Measurements from ENCODE around the gene VPS13D.

The VPS13D gene

DNA sequence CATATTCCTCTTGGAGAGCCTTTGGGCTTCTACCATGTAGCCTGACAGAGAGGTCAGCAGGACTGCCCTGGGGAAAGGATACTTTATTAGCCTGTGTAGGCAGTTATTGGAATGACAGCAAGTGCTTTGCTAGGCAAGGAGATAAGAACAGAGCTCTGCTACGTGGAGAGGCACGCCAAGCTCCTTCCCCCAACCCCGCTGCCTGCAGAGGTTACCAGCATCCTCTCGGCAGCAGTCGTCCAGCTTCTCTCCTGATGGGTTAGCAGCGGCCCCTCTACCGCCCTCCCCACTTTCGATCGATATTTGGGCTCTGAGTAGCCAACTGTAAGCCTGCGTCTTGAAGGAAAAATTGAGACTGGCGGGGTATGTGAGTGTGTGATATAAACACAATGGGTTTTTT is 265.9 kb downstream of the VPS13D start:
- Histone ChIP-seq H3K9me3 (ENCODE audit: control insufficient read depth, insufficient read depth, low read length) (peaks cover 10% of the 10 kb centered on the region), H3K4me1 (ENCODE audit: control insufficient read depth, insufficient read depth, low read length) (no peaks in the 10 kb centered on the region), H3K4me3 (ENCODE audit: low read depth, low read length) (no peak overlapping the region), H3K27me3 (ENCODE audit: control insufficient read depth, insufficient read depth, low read length) (no peaks in the 10 kb centered on the region), H3K36me3 (ENCODE audit: control insufficient read depth, insufficient read depth, low read length) (peaks cover 5% of the 10 kb centered on the region; the same call in 1 of the 2 replicates), H3K27ac (ENCODE audit: low read depth, low read length) (no peak overlapping the region), H3K9ac (ENCODE audit: low read depth, low read length) (no peak overlapping the region)

DNA sequence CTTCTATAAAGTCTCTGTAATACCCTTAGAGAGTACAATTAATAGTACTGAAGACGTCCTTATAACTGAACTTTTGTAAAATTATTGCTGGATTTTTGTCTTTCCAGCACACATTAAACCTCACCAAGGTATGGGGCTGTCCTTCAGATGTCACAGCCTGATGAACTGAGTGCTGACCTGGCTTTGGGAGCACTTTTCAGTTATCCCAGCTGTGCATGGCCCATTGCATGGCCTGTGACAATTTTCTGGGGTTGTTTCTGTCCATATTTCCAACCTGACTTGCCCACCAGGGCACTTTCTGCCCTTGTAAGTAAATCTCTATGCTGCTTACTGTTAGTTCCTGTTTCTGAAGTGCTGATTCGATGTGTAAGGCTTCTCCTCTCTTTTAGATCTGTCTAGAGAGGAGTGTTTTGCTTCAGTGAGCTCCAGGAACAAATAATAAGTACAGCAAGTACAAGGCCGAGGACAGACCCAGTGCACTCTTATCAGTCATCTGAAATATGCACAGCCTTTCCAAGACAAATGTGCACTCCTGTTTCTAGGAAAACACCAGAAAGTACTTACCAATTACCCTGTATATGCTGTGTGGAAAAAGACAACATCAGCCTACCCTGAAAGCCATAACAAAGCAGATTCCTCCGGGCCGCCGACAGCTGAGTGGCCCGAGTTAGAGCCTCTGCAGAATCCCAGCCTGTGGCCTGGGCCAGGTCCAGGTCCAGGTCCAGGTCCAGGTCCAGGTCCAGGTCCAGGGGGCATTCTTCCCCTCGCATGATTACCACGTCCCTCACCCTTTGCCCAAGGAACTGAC is 266.5 kb downstream of the VPS13D start:
- H3K9me3 ChIP-seq (ENCODE audit: control insufficient read depth, insufficient read depth, low read length) = peaks cover 4% of the 10 kb centered on the region
- no peaks in the 10 kb centered on the region for H3K27me3 ChIP-seq (ENCODE audit: control insufficient read depth, insufficient read depth, low read length)
- H3K27ac ChIP-seq (ENCODE audit: low read depth, low read length) = no peak overlapping the region
- H3K4me1 ChIP-seq (ENCODE audit: control insufficient read depth, insufficient read depth, low read length) = no peaks in the 10 kb centered on the region
- peaks cover 5% of the 10 kb centered on the region; the same call in 1 of the 2 replicates for H3K36me3 ChIP-seq (ENCODE audit: control insufficient read depth, insufficient read depth, low read length)
- no peak overlapping the region for H3K4me3 ChIP-seq (ENCODE audit: low read depth, low read length)
- no peak overlapping the region for H3K9ac ChIP-seq (ENCODE audit: low read depth, low read length)

DNA sequence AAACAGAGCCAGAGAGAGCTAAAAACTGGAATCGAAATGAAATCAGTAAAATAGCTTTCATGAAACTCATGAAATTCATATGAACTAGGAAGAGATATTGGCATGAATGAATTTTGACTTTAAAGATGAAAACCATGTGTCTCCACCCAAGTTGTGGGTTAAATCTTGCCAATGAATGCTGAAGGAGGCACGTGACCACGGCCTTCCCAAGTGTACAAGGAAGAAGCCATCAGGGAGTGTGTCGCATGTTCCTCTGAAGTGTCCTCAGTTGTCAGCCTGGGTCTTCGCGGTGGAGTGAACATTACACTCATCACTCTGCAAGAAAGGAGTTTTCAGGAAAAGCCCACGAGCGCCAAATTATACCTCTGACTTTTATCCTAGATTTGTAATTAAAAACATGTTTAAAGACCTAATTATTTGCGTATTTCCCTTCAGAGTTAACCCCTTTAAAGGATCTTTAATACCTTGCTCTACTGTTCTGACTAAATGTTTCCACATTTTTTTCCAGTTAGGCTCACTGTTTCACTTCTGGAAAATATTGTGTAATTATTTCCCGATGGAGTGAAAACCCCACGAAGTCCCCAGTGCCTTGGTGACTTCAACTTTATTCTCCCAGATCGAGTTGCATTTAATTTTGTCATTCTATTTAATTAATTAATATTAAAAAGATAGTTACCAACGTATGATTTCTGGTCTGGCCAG is 269.9 kb downstream of the VPS13D start:
- H3K4me1 ChIP-seq (ENCODE audit: control insufficient read depth, insufficient read depth, low read length) = no peaks in the 10 kb centered on the region
- H3K4me3 ChIP-seq (ENCODE audit: low read depth, low read length) = no peak overlapping the region
- H3K9ac ChIP-seq (ENCODE audit: low read depth, low read length) = no peak overlapping the region
- no peaks in the 10 kb centered on the region for H3K9me3 ChIP-seq (ENCODE audit: control insufficient read depth, insufficient read depth, low read length)
- H3K27ac ChIP-seq (ENCODE audit: low read depth, low read length) = no peak overlapping the region
- H3K27me3 ChIP-seq (ENCODE audit: control insufficient read depth, insufficient read depth, low read length) = no peaks in the 10 kb centered on the region
- H3K36me3 ChIP-seq (ENCODE audit: control insufficient read depth, insufficient read depth, low read length) = peaks cover 5% of the 10 kb centered on the region; the same call in 1 of the 2 replicates

GRCh38 chr1:12501661-12502060 is 271.8 kb downstream of the VPS13D start:
- H3K27ac ChIP-seq (ENCODE audit: low read depth, low read length) = no peak overlapping the region
- H3K36me3 ChIP-seq (ENCODE audit: control insufficient read depth, insufficient read depth, low read length) = peaks cover 5% of the 10 kb centered on the region; the same call in 1 of the 2 replicates
- H3K9ac ChIP-seq (ENCODE audit: low read depth, low read length) = no peak overlapping the region
- H3K4me3 ChIP-seq (ENCODE audit: low read depth, low read length) = no peak overlapping the region
- H3K9me3 ChIP-seq (ENCODE audit: control insufficient read depth, insufficient read depth, low read length) = no peaks in the 10 kb centered on the region
- H3K4me1 ChIP-seq (ENCODE audit: control insufficient read depth, insufficient read depth, low read length) = no peaks in the 10 kb centered on the region
- no peaks in the 10 kb centered on the region for H3K27me3 ChIP-seq (ENCODE audit: control insufficient read depth, insufficient read depth, low read length)

- Histone ChIP-seq H3K4me3 (ENCODE audit: low read depth, low read length) (no peak overlapping the region), H3K4me1 (ENCODE audit: control insufficient read depth, insufficient read depth, low read length) (no peaks in the 10 kb centered on the region), H3K27me3 (ENCODE audit: control insufficient read depth, insufficient read depth, low read length) (no peaks in the 10 kb centered on the region), H3K27ac (ENCODE audit: low read depth, low read length) (no peak overlapping the region), H3K9me3 (ENCODE audit: control insufficient read depth, insufficient read depth, low read length) (no peaks in the 10 kb centered on the region), H3K36me3 (ENCODE audit: control insufficient read depth, insufficient read depth, low read length) (peaks cover 4% of the 10 kb centered on the region; the same call in 1 of the 2 replicates), H3K9ac (ENCODE audit: low read depth, low read length) (no peak overlapping the region)
Measured at GRCh38 chr1:12502336-12503109, 272.7 kb downstream of the VPS13D start.

- H3K9ac ChIP-seq (ENCODE audit: low read depth, low read length) = no peak overlapping the region
- H3K27me3 ChIP-seq (ENCODE audit: control insufficient read depth, insufficient read depth, low read length) = no peaks in the 10 kb centered on the region
- H3K27ac ChIP-seq (ENCODE audit: low read depth, low read length) = no peak overlapping the region
- H3K4me1 ChIP-seq (ENCODE audit: control insufficient read depth, insufficient read depth, low read length) = no peaks in the 10 kb centered on the region
- H3K9me3 ChIP-seq (ENCODE audit: control insufficient read depth, insufficient read depth, low read length) = no peaks in the 10 kb centered on the region
- H3K4me3 ChIP-seq (ENCODE audit: low read depth, low read length) = no peak overlapping the region
- peaks cover 3% of the 10 kb centered on the region; the same call in 1 of the 2 replicates for H3K36me3 ChIP-seq (ENCODE audit: control insufficient read depth, insufficient read depth, low read length)
Measured at GRCh38 chr1:12503709-12504108, 273.9 kb downstream of the VPS13D start.

DNA sequence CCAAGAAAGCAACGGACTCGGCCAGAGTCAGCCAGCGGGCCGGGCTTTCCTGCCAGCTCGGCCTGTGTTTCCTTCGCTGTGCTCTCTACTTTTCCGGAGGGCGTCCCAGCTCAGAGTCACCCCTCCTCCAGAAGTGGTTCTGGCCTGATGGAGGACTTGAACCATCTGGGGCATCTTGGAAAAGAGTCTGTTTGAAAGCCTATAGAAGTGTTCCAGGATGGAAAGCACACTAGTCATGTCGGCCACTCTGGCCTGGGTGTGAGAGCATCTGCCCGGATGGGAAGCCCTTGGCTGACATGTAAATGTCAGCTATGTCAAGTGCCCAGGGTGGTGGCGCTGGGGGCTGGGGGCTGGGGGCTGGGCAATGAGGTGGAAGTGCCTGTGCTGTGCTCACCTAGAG is 274.8 kb downstream of the VPS13D start:
- Histone ChIP-seq H3K9ac (ENCODE audit: low read depth, low read length) (no peak overlapping the region), H3K4me3 (ENCODE audit: low read depth, low read length) (no peak overlapping the region), H3K27ac (ENCODE audit: low read depth, low read length) (no peak overlapping the region), H3K9me3 (ENCODE audit: control insufficient read depth, insufficient read depth, low read length) (no peaks in the 10 kb centered on the region), H3K4me1 (ENCODE audit: control insufficient read depth, insufficient read depth, low read length) (peaks cover 4% of the 10 kb centered on the region), H3K27me3 (ENCODE audit: control insufficient read depth, insufficient read depth, low read length) (no peaks in the 10 kb centered on the region), H3K36me3 (ENCODE audit: control insufficient read depth, insufficient read depth, low read length) (peaks cover 3% of the 10 kb centered on the region; the same call in 1 of the 2 replicates)

DNA sequence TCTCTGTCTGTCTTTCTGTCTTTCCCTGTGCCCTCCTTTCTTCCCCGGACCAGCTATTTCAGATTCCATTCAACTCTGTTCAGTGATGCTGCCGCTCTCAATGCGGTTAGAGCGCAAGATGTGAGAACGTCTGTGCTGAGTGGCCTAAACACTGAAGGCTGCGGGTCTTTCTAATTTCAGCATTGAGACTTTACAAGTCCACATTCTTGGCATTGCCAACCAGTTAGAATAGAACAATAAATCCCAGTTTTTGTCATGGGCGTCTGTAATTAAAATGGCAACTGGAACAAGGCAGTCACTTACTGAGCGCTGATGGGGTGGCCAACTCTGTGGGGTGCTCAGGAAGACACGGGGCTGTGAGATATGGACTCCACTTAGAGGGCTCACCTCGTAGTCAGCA is 275.4 kb downstream of the VPS13D start:
- Histone ChIP-seq H3K4me3 (ENCODE audit: low read depth, low read length) (no peak overlapping the region), H3K4me1 (ENCODE audit: control insufficient read depth, insufficient read depth, low read length) (peaks cover 11% of the 10 kb centered on the region), H3K27me3 (ENCODE audit: control insufficient read depth, insufficient read depth, low read length) (no peaks in the 10 kb centered on the region), H3K9ac (ENCODE audit: low read depth, low read length) (no peak overlapping the region), H3K9me3 (ENCODE audit: control insufficient read depth, insufficient read depth, low read length) (no peaks in the 10 kb centered on the region), H3K36me3 (ENCODE audit: control insufficient read depth, insufficient read depth, low read length) (peaks cover 3% of the 10 kb centered on the region; the same call in 1 of the 2 replicates), H3K27ac (ENCODE audit: low read depth, low read length) (no peak overlapping the region)

- H3K9me3 ChIP-seq (ENCODE audit: control insufficient read depth, insufficient read depth, low read length) = no peaks in the 10 kb centered on the region
- H3K9ac ChIP-seq (ENCODE audit: low read depth, low read length) = no peak overlapping the region
Measured at GRCh38 chr1:12505639-12506280, 275.9 kb downstream of the VPS13D start.

More at GRCh38 chr1:12505639-12506280, 275.9 kb downstream of the VPS13D start:
- Histone ChIP-seq H3K27me3 (ENCODE audit: control insufficient read depth, insufficient read depth, low read length) (no peaks in the 10 kb centered on the region), H3K4me1 (ENCODE audit: control insufficient read depth, insufficient read depth, low read length) (peaks cover 16% of the 10 kb centered on the region), H3K36me3 (ENCODE audit: control insufficient read depth, insufficient read depth, low read length) (peaks cover 3% of the 10 kb centered on the region; the same call in 1 of the 2 replicates), H3K4me3 (ENCODE audit: low read depth, low read length) (no peak overlapping the region), H3K27ac (ENCODE audit: low read depth, low read length) (no peak overlapping the region)
